Measurements from ENCODE around the gene MPZL1.

- TF ChIP-seq, protein P1, sequence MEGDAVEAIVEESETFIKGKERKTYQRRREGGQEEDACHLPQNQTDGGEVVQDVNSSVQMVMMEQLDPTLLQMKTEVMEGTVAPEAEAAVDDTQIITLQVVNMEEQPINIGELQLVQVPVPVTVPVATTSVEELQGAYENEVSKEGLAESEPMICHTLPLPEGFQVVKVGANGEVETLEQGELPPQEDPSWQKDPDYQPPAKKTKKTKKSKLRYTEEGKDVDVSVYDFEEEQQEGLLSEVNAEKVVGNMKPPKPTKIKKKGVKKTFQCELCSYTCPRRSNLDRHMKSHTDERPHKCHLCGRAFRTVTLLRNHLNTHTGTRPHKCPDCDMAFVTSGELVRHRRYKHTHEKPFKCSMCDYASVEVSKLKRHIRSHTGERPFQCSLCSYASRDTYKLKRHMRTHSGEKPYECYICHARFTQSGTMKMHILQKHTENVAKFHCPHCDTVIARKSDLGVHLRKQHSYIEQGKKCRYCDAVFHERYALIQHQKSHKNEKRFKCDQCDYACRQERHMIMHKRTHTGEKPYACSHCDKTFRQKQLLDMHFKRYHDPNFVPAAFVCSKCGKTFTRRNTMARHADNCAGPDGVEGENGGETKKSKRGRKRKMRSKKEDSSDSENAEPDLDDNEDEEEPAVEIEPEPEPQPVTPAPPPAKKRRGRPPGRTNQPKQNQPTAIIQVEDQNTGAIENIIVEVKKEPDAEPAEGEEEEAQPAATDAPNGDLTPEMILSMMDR (IDR thresholded peaks at IDR 0.05; ENCODE audit: low read depth, low read length, missing input control) = no peak
- TF ChIP-seq, protein P2, sequence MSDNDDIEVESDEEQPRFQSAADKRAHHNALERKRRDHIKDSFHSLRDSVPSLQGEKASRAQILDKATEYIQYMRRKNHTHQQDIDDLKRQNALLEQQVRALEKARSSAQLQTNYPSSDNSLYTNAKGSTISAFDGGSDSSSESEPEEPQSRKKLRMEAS (IDR thresholded peaks at IDR 0.05) = no peak
- TF ChIP-seq RAD21 (IDR thresholded peaks at IDR 0.05) (no peak), TAF1 (conservative IDR thresholded peaks at IDR 0.05) (no peak), REST (IDR thresholded peaks at IDR 0.05) (no peak), YY1 (IDR thresholded peaks at IDR 0.05) (no peak), GABPA (IDR thresholded peaks at IDR 0.05 in 1 of 2, conservative IDR thresholded peaks at IDR 0.05 in 1 of 2) (no peak), JUND (IDR thresholded peaks at IDR 0.05) (no peak), ATF3 (IDR thresholded peaks at IDR 0.05) (no peak), RXRA (IDR thresholded peaks at IDR 0.05) (no peak), FOXA1 (IDR thresholded peaks at IDR 0.05) (no peak), EGR1 (IDR thresholded peaks at IDR 0.05; ENCODE audit: low read depth in 2 of 2) (no peak), ZBTB33 (IDR thresholded peaks at IDR 0.05) (no peak), HNF4A (conservative IDR thresholded peaks at IDR 0.05) (no peak)
Measured at GRCh38 chr1:167756730-167757405, 35.1 kb downstream of the MPZL1 start.

All from liver (tissue), 3 donors.